HG03108 (cell line): ENCODE measurements around the gene NDUFS8.

Experiments
- ATAC-seq: cut with Tn5 transposase; IDR thresholded peaks from one replicate; pipeline ENCODE4 v1.9.1; 2021; ENCODE audit warnings: moderate library complexity; ENCODE audit not compliant: unreplicated experiment

NDUFS8 gene

DNA sequence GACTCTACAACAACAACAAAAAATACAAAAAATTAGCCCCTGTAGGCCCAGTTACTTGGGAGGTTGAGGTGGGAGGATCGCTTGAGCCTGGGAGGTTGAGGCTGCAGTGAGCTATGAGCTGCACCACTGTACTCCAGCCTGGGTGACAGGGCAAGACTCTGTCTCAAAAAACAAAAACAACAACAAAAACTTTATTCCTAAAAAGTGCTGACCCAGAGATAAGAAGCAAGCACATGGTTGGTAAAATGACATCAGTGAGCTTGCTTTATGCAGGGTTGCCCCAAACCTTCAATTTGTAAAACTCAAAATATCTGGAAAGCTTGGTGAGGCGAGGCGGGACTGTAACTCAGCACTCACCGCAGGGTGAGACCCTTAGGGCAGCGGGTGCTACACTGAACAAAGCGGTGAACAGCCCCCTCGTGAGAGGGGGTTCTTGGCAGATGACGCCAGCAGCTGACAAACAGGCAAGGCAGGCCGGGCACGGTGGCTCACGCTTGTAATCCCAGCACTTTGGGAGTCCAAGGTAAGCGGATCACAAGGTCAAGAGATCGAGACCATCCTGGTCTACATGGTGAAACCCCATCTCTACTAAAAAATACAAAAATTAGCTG, 4.9 kb downstream of the NDUFS8 start:
- ATAC-seq: no peak

DNA sequence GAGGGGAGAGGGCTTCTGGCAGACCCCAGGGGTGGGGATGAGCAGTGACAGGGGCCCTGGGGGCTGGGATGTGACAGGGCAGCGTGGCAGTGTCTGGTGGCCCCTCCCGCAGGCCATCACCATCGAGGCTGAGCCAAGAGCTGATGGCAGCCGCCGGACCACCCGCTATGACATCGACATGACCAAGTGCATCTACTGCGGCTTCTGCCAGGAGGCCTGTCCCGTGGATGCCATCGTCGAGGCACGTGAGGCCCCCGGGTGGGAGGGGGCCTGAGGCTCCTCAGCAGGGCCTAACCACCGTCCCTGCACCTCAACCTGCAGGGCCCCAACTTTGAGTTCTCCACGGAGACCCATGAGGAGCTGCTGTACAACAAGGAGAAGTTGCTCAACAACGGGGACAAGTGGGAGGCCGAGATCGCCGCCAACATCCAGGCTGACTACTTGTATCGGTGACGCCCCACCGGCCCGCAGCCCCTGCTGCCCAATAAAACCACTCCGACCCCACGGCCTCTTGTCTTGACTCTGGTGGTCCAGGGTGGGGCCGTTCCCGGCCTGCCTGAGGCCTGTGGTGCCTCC, 5.7 kb downstream of the NDUFS8 start:
- ATAC-seq: no peak

DNA sequence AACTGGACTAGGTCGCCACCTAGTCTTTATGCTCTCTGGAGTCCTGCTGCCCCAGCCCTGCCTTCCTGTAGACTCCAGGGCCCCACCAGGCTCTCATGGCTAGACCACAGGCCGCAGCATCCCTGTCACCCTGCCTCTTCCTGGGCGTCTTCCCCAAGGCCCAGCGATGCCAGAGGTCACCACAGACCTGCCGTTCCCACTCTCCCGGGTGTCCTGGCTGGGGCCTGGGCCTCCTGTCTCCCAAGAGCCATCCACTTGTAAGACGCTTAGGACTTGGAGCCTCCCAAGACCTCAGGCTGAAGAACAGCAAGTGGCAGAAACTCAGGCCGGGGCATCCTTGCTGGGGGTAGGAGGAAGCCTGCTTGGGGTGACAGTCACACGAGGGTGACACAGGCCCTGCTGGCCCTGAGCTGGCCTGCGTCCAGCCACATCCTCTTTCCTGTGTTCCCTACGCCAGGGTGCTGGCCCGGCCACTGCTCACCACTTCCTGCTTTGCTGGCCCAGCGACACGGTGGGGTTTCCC, 6.3 kb downstream of the NDUFS8 start:
- ATAC-seq: no peak

DNA sequence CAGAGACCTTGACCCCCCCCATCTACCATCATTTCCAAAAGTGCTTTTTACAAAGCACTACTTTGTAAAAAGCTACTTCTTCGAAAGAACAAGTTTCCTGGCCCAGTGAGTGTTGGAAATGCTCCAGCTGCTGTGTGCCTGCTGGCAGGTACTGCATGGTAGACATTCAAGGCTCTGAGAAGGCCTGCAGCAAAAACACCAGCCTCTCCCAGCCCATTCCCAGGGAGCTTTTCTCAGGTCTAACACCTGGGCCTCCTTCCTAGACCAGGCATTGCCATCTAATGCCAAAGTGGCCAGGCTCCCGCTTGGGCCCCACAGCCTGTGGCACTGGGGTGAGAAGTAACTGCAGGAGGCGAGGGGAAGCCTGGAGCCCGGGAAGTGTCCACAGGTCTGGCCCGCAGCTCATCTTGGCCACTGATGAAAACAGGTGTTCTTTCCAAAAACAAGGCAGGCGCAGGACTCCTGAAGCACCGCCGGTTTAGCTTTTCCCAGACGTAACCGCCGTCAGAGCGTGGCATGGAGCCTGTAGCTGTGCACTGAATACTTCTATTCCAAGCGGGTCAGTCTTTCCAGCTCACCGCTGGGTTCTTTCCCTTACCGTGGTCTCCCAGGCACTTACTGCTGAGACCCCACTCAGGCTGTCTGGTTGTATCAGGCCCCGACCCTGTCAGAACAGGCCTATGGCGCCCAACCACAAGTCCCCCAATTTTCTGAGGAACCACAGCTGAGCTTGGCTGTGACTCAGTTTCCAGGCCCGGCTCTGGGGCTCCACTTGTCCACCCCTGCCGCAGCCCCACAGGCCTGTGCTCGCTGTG, 7.1 kb downstream of the NDUFS8 start:
- ATAC-seq: no peak

DNA sequence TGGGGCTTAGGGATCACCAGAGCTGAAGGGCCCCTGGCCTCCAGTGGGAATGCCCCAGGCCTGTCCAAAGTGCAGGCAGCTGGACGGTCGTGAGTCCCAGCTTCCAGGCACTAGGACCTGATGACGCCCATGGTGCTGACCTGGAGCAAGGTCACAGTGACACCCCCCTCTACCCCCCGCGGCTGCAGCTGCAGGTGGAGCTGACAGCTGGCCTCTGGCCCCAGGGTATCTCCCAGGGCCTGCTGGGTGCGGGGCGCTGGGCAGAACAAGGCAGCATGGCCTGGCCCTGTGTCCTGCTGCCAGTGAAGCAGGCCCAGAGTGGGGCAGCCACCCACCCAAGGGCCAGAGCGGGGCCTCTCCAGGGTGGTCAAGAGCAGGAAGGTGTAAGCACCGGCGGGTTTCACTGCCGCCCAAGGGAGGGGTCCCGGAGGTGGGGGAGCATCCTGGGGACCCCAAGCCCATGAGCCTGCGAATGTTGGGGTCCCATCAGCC, 7.8 kb downstream of the NDUFS8 start:
- no peak for ATAC-seq

DNA sequence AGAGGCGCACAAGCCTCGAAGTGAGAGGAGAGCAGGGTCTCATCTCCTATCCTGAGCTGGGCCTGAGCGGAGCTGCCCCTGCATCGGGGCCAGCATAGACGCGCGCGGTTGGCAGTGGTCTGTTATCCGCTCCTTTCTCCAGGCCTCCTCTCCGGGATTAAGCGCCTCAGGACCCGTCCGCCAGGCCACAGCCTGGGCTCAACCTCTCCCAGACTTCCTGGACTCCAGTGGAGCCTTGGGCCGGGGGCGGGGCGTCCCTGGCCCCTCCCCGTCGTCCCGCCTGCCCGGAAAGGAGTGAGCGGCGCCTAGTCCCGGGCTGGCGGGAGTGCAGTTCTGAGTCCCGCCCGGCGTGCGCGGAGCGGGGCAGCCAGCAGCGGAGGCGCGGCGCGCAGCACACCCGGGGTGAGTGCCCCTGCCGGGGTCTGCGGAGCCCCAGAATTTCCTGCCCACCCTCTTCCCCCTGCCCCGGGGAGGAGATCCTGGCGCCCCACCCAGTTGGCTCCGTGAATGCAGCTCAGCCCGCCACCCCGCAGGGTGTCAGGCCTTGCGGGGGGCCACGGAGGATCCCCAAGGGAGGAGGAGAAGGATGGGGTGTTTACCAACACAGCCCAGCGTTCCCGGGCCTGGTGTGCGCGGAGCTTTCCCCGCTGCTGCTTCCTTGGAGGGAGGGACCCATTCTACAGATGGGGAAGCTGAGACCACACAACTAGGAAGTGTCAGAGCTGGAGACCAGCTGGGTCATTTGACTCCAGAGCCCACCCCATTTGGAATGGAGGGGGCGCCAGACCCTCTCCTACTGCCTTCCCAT, 8.4 kb downstream of the NDUFS8 start, which contains the start of gene TCIRG1:
TSS of gene TCIRG1 (plus strand) at position 308 of the 808 bp plus-strand sequence. CDS start 2,247 bp downstream, outside the sequence.
- ATAC-seq: no peak

DNA sequence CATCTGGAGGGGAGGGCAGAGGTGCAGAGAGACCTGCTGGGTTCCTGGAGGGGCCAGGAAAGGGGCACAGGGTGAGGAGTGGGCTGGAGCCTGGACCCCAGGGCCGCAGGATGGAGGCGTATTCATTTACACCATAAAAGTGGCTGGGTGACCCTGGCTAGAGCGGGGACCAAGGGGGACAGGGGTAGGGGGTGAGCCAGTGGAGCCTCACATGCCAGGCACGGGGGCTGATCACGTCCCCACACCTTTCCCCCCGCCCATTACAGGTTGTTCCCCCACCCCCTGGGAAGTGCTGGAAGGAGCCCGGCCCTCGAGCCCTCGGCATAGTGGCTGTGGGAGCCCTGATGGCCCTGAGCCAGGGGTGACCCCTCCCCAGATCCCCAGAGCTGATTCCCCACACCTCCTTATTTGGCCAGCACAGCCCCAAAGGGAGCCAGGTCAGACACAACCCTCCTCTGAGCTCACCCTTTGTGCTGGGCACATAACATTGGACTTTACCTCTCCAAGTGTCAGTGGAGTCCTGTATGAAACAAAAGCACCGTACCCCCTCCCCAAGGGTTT, 9.1 kb downstream of the NDUFS8 start:
- no peak for ATAC-seq

DNA sequence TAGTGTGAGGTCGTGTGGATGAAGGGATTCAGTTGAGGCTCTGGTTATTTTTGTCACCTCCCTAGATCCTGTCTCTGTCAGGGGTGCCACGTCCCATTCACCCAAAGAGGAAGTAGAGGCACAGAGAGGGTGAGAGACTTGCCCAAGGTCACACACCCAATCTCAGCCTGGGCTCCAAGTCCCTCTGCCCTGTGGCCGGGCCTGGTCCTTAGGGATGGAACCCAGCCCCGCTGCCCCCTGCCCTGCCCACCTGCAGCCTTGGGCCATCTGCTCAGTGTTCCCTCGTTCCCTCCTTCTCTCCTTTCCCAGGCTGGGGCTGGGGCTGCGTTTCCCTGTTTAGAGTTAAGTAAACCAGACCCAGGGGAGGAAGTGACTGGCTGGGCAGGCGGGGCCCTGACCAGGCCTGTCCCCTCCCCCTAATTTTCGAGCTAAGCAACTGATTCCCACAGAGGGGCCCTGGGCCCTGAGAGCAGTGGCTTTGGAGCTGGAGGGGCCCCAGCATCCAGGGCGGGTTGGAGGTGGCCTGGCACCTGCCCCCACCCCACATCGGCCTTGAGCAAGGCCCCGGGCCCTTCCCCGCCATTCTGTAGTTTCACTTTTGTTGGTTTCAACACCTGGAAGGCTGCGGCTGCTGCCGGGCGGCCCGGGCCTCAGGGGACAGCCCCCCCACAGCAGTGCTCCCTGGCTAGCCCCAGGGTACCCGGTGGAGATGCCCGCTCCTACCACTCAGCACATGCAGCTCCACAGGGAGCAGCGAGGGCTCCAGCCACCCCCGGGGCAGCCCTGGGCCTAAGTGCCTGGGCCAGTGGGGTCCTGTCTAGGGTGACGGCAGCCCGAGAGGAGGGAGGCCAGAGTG, 9.8 kb downstream of the NDUFS8 start:
- ATAC-seq: peak; percentile 49

DNA sequence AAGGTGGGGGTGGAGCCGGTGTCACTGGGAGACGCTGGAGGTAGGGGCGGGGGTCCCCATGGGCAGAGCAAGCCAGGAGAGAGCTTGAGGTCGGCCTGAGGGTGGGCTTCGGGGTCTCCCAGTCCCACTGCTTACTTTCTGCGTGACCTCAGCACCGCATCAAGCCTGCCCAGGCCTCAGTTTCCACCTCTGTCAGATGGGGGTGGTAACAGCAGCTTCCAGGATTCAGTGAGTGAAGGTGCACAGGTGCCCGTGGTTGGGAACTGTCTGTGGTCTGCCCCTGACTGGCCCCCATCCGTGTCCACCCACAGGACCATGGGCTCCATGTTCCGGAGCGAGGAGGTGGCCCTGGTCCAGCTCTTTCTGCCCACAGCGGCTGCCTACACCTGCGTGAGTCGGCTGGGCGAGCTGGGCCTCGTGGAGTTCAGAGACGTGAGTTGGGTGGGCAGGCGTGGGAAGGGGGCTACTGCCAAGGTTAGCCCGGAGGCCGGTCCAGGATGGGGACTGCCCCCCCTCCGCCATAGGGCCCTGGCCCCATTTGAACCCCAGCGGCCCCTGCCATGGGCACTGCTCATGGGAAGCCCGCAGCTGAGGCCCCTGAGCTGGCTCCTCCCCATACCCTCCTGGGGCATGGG, 10.6 kb downstream of the NDUFS8 start:
- ATAC-seq: no peak

DNA sequence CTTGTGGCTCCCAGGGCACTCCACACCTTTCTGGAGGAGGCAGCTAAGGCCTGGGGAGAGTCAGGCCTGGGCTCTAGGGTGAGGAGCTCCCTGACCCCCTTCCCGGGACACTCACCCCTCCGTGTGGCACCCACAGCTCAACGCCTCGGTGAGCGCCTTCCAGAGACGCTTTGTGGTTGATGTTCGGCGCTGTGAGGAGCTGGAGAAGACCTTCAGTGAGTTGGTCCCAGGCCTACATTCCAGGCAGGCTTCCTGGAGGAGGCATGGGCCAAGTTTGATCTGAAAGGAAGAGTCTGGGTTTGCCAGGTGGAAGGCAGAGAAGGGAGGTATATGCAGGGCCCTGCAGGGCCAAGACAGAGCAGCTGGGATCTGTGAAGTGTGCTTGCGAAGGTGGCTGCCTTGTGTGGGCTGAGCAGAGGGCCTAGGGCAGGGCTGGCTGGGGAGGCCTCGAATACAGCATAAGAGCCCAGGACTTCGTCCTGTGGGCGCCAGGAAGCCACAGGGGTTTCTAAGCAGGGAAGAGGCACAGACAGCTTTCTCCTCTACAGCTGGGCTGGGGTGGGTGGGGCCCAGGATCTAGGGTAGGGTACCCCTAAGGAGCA, 11.2 kb downstream of the NDUFS8 start:
- ATAC-seq: no peak

DNA sequence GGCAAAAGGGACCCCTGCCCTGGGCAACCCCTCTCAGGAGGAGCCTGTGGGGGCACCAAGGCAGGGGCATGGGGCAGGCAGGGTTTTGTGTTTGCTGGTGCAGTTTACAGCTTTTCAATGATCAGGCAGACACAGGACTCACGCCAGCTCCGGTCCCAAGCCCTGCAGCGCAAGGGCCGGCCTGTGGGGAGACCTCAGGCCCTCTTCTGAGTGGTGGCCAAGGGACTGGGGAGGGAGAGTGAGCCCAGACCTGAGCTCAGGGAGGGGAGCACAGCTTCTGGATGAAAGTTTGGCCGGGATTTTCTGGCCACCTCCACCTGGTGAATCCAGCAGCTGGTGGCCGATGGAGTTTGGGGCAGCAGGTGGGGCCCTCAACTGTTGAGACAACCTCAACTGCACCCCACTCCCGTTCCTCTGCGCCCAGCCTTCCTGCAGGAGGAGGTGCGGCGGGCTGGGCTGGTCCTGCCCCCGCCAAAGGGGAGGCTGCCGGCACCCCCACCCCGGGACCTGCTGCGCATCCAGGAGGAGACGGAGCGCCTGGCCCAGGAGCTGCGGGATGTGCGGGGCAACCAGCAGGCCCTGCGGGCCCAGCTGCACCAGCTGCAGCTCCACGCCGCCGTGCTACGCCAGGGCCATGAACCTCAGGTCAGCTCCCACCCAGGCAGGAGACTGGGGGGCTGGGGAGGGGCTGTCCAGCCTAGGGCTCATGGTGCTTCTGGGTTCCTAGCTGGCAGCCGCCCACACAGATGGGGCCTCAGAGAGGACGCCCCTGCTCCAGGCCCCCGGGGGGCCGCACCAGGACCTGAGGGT, 11.9 kb downstream of the NDUFS8 start:
- no peak for ATAC-seq

DNA sequence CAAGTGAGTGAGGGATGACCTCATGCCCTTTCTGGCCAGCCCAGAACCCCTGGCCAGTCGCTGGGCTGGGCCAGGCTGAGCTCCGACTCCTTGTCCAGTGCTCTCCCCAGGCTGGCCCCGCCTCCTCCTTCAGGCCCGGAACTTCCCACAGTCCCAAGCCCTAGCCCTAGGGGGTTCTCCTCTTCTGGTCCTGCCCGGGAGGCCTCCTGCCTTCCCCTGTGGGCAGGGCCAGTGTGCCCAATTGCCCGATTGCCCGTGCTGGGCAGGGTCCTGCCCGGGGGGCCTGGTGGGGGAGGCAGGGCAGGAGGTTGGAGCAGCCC, 12.5 kb downstream of the NDUFS8 start:
- ATAC-seq: no peak

DNA sequence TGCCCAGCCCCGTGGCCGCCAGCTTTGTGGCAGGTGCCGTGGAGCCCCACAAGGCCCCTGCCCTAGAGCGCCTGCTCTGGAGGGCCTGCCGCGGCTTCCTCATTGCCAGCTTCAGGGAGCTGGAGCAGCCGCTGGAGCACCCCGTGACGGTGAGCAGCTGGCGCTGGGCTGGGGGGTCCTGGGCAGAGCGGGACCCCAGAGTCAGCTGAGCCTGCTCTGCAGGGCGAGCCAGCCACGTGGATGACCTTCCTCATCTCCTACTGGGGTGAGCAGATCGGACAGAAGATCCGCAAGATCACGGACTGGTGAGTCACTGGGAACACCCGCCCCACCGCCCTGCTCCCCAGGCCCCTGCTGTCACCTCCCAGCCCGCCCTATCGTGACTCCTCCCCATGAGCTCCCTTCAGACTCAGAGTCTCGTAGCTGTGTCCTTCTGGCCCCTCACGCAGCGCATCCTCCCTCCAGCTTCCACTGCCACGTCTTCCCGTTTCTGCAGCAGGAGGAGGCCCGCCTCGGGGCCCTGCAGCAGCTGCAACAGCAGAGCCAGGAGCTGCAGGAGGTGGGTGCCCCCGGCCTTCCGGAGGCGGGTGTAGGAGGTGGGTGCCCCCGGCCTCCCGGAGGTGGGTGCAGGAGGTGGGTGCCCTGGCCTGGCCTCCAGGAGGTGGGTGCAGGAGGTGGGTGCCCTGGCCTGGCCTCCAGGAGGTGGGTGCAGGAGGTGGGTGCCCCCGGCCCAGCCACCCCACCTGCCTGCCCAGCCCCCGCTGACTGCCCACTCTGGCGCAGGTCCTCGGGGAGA, 13.1 kb downstream of the NDUFS8 start:
- no peak for ATAC-seq

DNA sequence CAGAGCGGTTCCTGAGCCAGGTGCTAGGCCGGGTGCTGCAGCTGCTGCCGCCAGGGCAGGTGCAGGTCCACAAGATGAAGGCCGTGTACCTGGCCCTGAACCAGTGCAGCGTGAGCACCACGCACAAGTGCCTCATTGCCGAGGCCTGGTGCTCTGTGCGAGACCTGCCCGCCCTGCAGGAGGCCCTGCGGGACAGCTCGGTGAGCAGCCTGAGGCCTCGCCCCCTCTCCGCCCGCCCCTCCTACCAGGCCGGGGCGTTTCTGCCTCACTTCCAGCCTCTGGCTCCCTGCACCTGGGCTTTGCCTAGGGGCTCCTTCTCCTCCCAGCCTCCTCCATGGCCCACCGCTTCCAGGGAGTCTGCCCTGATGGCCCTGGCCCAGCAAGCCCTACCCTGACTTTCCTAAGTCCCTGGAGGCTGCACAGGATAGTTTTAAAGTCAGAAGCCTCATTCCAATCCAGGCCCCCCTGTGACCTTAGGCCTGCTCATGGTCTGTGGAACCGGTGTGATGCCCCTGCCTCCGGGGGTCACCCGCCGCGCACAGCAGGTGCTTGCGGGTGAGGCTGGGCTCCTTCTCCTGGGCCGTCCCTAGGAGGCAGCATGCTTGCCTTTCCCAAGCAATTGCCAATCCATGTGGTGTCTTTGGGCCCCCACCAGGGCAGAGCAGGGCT, 13.8 kb downstream of the NDUFS8 start:
- ATAC-seq: no peak

DNA sequence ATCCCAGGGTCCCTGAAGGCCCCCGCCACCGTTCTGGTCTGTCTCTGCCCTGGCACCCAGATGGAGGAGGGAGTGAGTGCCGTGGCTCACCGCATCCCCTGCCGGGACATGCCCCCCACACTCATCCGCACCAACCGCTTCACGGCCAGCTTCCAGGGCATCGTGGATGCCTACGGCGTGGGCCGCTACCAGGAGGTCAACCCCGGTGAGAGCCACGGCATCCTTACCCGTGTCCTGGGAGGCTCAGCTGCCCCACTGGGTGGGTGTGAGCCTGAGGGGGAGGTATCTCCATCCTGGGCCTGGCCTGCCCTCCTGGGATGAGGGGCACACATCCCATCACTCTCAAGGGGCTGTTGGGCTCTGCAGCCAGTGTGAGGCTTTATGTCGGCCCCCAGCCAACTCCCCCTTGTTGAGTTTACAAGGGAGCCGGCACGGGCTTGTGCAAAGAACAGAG, 14.4 kb downstream of the NDUFS8 start:
- ATAC-seq: no peak

DNA sequence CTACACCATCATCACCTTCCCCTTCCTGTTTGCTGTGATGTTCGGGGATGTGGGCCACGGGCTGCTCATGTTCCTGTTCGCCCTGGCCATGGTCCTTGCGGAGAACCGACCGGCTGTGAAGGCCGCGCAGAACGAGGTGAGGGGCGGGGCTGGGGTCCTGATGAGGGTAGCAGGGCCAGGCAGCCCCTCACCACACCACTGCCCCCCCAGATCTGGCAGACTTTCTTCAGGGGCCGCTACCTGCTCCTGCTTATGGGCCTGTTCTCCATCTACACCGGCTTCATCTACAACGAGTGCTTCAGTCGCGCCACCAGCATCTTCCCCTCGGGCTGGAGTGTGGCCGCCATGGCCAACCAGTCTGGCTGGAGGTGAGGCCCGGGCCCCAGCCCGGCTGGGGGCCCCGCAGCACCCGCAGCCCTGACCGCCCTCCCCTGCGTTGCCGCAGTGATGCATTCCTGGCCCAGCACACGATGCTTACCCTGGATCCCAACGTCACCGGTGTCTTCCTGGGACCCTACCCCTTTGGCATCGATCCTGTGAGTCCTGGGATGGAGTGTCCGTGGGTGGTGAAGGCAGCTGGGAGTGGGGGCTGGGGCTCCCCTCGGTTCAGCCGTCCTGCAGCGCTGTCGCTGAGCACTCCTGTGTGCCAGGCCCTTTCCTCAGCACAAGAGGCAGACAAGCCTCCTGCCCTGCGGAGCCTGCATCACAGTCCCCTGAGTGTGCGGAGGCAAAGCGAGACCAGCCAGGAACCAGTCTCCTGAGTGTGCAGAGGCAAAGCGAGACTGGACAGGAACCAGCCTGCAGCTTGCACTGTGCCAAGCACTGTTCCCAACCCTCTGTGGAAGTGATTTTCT, 17.2 kb downstream of the NDUFS8 start:
- no peak for ATAC-seq
